Liver (tissue), 3 donors: ENCODE results near the gene TMEM86A.

Experiments used
- ATF3 ChIP-seq: IDR thresholded peaks from 2 replicates; pipeline ENCODE4 v1.6.1; 2016; ENCODE audit warnings: antibody characterized with exemption
- CTCF ChIP-seq: fragments of 150-350 bp; IDR thresholded peaks from 2 replicates; pipeline ENCODE4 v1.5.1; 2017; ENCODE audit warnings: improper control_type of control experiment, low read depth, low read length; ENCODE audit not compliant: missing input control
- GABPA ChIP-seq, 2 donors: IDR thresholded peaks in 1 of 2; conservative IDR thresholded peaks in 1 of 2; 2 replicates each; pipeline ENCODE4 v1.6.1; 2016; ENCODE audit warnings: antibody characterized with exemption in 2 of 2, mild to moderate bottlenecking in 1 of 2, moderate library complexity in 1 of 2
- JUND ChIP-seq, 2 donors: IDR thresholded peaks; 2 replicates each; pipeline ENCODE4 v1.6.1; 2016; ENCODE audit warnings: antibody characterized with exemption in 2 of 2
- RAD21 ChIP-seq, 2 donors: IDR thresholded peaks; 2 replicates each; pipeline ENCODE4 v1.6.1; 2016; ENCODE audit warnings: antibody characterized with exemption in 2 of 2, mild to moderate bottlenecking in 2 of 2
- TAF1 ChIP-seq: conservative IDR thresholded peaks from 2 replicates; pipeline ENCODE4 v1.6.1; 2016; ENCODE audit warnings: antibody characterized with exemption, mild to moderate bottlenecking
- YY1 ChIP-seq: IDR thresholded peaks from 2 replicates; pipeline ENCODE4 v1.6.1; 2016; ENCODE audit warnings: antibody characterized with exemption, mild to moderate bottlenecking
- TF ChIP-seq, protein P1 (sequence below): IDR thresholded peaks from 2 replicates; pipeline ENCODE4 v1.6.1; 2016; ENCODE audit warnings: antibody characterized with exemption, mild to moderate bottlenecking
- donor health status: healthy.
- donor health status: healthy.

DNA sequence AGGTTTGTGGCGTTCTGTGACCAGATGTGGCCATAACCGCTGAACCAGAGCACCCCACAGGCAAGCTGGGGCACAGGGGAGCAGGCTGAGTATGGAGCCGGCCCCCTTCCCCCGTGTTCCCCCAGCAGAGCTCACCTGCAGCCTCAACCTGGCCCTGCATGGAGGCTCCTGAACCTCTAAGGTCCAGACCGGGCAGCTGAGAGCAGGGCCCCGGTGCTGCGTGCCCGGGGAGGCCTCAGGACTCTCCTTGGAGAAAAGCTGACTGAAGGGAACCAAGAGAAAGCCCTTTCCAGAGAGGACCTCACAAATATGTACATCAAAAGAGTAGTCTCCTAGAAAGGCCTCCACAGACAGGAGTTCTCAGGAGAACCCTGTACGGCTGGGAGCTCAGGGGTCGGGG lies 44.8 kb downstream of the TMEM86A start:
- TF ChIP-seq CTCF (no peak), RAD21 (IDR thresholded peaks at IDR 0.05) (no peak), JUND (IDR thresholded peaks at IDR 0.05) (no peak), GABPA (IDR thresholded peaks at IDR 0.05 in 1 of 2, conservative IDR thresholded peaks at IDR 0.05 in 1 of 2) (no peak), ATF3 (no peak), TAF1 (no peak), YY1 (no peak)
- TF ChIP-seq, protein P1, sequence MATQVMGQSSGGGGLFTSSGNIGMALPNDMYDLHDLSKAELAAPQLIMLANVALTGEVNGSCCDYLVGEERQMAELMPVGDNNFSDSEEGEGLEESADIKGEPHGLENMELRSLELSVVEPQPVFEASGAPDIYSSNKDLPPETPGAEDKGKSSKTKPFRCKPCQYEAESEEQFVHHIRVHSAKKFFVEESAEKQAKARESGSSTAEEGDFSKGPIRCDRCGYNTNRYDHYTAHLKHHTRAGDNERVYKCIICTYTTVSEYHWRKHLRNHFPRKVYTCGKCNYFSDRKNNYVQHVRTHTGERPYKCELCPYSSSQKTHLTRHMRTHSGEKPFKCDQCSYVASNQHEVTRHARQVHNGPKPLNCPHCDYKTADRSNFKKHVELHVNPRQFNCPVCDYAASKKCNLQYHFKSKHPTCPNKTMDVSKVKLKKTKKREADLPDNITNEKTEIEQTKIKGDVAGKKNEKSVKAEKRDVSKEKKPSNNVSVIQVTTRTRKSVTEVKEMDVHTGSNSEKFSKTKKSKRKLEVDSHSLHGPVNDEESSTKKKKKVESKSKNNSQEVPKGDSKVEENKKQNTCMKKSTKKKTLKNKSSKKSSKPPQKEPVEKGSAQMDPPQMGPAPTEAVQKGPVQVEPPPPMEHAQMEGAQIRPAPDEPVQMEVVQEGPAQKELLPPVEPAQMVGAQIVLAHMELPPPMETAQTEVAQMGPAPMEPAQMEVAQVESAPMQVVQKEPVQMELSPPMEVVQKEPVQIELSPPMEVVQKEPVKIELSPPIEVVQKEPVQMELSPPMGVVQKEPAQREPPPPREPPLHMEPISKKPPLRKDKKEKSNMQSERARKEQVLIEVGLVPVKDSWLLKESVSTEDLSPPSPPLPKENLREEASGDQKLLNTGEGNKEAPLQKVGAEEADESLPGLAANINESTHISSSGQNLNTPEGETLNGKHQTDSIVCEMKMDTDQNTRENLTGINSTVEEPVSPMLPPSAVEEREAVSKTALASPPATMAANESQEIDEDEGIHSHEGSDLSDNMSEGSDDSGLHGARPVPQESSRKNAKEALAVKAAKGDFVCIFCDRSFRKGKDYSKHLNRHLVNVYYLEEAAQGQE: no peak
